HEK293 (cell line): ENCODE data around the gene EVI5.

Source experiments
- CTCF ChIA-PET: fragments of 350-600 bp; formaldehyde crosslinking; extraction: SDS; loops from one replicate; lab custom pipeline; 2021; ENCODE audit warnings: antibody characterized with exemption; lab: Yijun Ruan, JAX
- POLR2A ChIA-PET: fragments of 300-600 bp; formaldehyde crosslinking; extraction: SDS; loops from one replicate; lab custom pipeline; 2020; ENCODE audit warnings: antibody characterized with exemption, inconsistent platforms; lab: Yijun Ruan, JAX
- H3K27ac ChIP-seq: fragments of 200-500 bp; sonication (Bioruptor generic); 2 replicates; pipeline ENCODE4 v1.5.1; 2014; ENCODE audit warnings: low read depth, low read length, control low read depth, inconsistent platforms; ENCODE audit errors: extremely low read depth
- H3K36me3 ChIP-seq, 2 experiments: fragments of 200-500 bp in 1 of 2; sonication (Bioruptor generic) in 1 of 2; 1 replicate in 1 of 2; 2 replicates in 1 of 2; pipeline ENCODE4 v1.5.1; 2014 to 2017; ENCODE audit warnings: inconsistent platforms in 2 of 2, low read length in 2 of 2; ENCODE audit not compliant: control insufficient read depth in 2 of 2, insufficient read depth in 1 of 2
- H3K4me1 ChIP-seq: fragments of 200-500 bp; sonication (Bioruptor generic); 2 replicates; pipeline ENCODE4 v1.5.1; 2014; ENCODE audit warnings: mild to moderate bottlenecking, low read length, inconsistent platforms; ENCODE audit not compliant: control insufficient read depth, insufficient read depth
- H3K4me3 ChIP-seq: 2 replicates; pipeline ENCODE4 v1.5.1; 2011; ENCODE audit warnings: low read depth, mild to moderate bottlenecking, control low read depth, low read length, moderate library complexity
- H3K9me3 ChIP-seq: fragments of 200-500 bp; sonication (Bioruptor generic); 2 replicates; pipeline ENCODE4 v1.5.1; 2014; ENCODE audit warnings: low read depth, low read length, inconsistent platforms; ENCODE audit not compliant: control insufficient read depth, insufficient read depth
- HOXA7 ChIP-seq: sonication (generic); formaldehyde crosslinking; IDR thresholded peaks from 2 replicates; pipeline ENCODE4 v1.8.1; 2022; ENCODE audit warnings: missing genetic modification reagents, borderline replicate concordance
- HOXD13 ChIP-seq: sonication (generic); formaldehyde crosslinking; IDR thresholded peaks from 2 replicates; pipeline ENCODE4 v1.8.0; 2022; ENCODE audit warnings: missing genetic modification reagents, borderline replicate concordance
- MYNN ChIP-seq: fragments of 450-650 bp; formaldehyde crosslinking; IDR thresholded peaks from 2 replicates; pipeline ENCODE4 v1.5.1; 2016; ENCODE audit warnings: missing biosample characterization, missing genetic modification characterization, borderline replicate concordance
- PATZ1 ChIP-seq: fragments of 450-650 bp; formaldehyde crosslinking; IDR thresholded peaks from 2 replicates; pipeline ENCODE4 v1.5.1; 2016; ENCODE audit warnings: missing biosample characterization, missing genetic modification characterization
- SP7 ChIP-seq: fragments of 450-650 bp; formaldehyde crosslinking; IDR thresholded peaks from 2 replicates; pipeline ENCODE4 v1.5.1; 2016; ENCODE audit warnings: missing biosample characterization, missing genetic modification characterization
- ZEB2 ChIP-seq: fragments of 450-650 bp; formaldehyde crosslinking; IDR thresholded peaks from 2 replicates; pipeline ENCODE4 v1.5.1; 2016; ENCODE audit warnings: missing biosample characterization, missing genetic modification characterization
- ZNF121 ChIP-seq: fragments of 450-650 bp; formaldehyde crosslinking; IDR thresholded peaks from 2 replicates; pipeline ENCODE4 v1.5.1; 2016; ENCODE audit warnings: missing biosample characterization, missing genetic modification characterization
- ZNF18 ChIP-seq: fragments of 450-650 bp; formaldehyde crosslinking; IDR thresholded peaks from 2 replicates; pipeline ENCODE4 v1.5.1; 2016; ENCODE audit warnings: missing biosample characterization, missing genetic modification characterization
- ZNF335 ChIP-seq: fragments of 450-650 bp; formaldehyde crosslinking; conservative IDR thresholded peaks from 2 replicates; pipeline ENCODE4 v1.5.1; 2016; ENCODE audit warnings: missing biosample characterization, missing genetic modification characterization
- ZNF350 ChIP-seq: fragments of 450-650 bp; formaldehyde crosslinking; IDR thresholded peaks from 2 replicates; pipeline ENCODE4 v1.5.0; 2017; ENCODE audit warnings: missing biosample characterization, mild to moderate bottlenecking, missing genetic modification characterization
- ZNF366 ChIP-seq: fragments of 450-650 bp; formaldehyde crosslinking; conservative IDR thresholded peaks from 2 replicates; pipeline ENCODE4 v1.5.1; 2016; ENCODE audit warnings: missing biosample characterization, missing genetic modification characterization
- ZNF394 ChIP-seq: fragments of 450-650 bp; formaldehyde crosslinking; IDR thresholded peaks from 2 replicates; pipeline ENCODE4 v1.5.1; 2016; ENCODE audit warnings: missing biosample characterization, missing genetic modification characterization, mild to moderate bottlenecking, moderate library complexity, borderline replicate concordance
- ZNF518A ChIP-seq: fragments of 450-650 bp; formaldehyde crosslinking; conservative IDR thresholded peaks from 2 replicates; pipeline ENCODE4 v1.5.1; 2016; ENCODE audit warnings: low read depth, missing biosample characterization, missing genetic modification characterization
- ZNF626 ChIP-seq: fragments of 450-650 bp; sonication (Bioruptor Pico); formaldehyde crosslinking; IDR thresholded peaks from 2 replicates; pipeline ENCODE4 v1.5.1; 2018; ENCODE audit warnings: missing biosample characterization, missing genetic modification characterization, inconsistent platforms
- ZSCAN30 ChIP-seq: fragments of 450-650 bp; IDR thresholded peaks from 2 replicates; pipeline ENCODE4 v1.5.1; 2018; ENCODE audit warnings: missing biosample characterization, mild to moderate bottlenecking, missing genetic modification characterization, moderate library complexity

Gene EVI5

GRCh38 chr1:92804721-92805201 lies 19.9 kb upstream of the EVI5 start (continued):
- no peak for TF ChIP-seq ZNF518A (tag by site-specific recombination)
- 0 out of 2 replicates have a peak, but pooled peaks have one; percentile 21 for TF ChIP-seq ZNF335 (tag by site-specific recombination)
- TF ChIP-seq SP7 (tag by site-specific recombination) = peak; percentile 40; the same call in 1 of the 2 replicates
- TF ChIP-seq ZNF366 (tag by site-specific recombination) = peak; percentile 75
- TF ChIP-seq ZNF394 (tag by site-specific recombination) = peak; percentile 37
- no peak for TF ChIP-seq ZNF626
- no peak for TF ChIP-seq PATZ1 (tag by site-specific recombination)
- TF ChIP-seq MYNN (tag by site-specific recombination) = 0 out of 2 replicates have a peak, but pooled peaks have one; percentile 57
- TF ChIP-seq ZNF350 (tag by site-specific recombination) = peak; percentile 93
- 0 out of 2 replicates have a peak, but pooled peaks have one; percentile 18 for TF ChIP-seq ZSCAN30
- TF ChIP-seq HOXD13 (CRISPR knock-in tag) = no peak
- no peak for TF ChIP-seq HOXA7
- peak; percentile 58; the same call in 1 of the 2 replicates for TF ChIP-seq ZEB2 (tag by site-specific recombination)

- POLR2A ChIA-PET = no interaction called here
- TF ChIP-seq ZNF18 (tag by site-specific recombination) (no peak), ZNF121 (tag by site-specific recombination) (peak; percentile 79)
- no peak overlapping the region for H3K4me3 ChIP-seq
- no peaks in the 10 kb centered on the region for H3K36me3 ChIP-seq
- no peak overlapping the region for H3K27ac ChIP-seq
- no peaks in the 10 kb centered on the region for H3K4me1 ChIP-seq
- H3K9me3 ChIP-seq = no peaks in the 10 kb centered on the region
- CTCF ChIA-PET = interaction anchor here (0.7 to 2.0 kb wide), 6 partner anchors 14 to 151 kb away, joined by 3 to 11 read pairs (median 5); partner anchors contain the start of genes EVI5 and RPL5
These were observed 18.4 kb upstream of the EVI5 start for GRCh38 chr1:92803140-92803887.
